ENCODE data around the gene SNX22.

- no peak for TF ChIP-seq CTCF (IDR thresholded peaks at IDR 0.05)
- no peak for TF ChIP-seq POLR2A (IDR thresholded peaks at IDR 0.05)
Observed at GRCh38 chr15:64136347-64136746, 15.2 kb upstream of the SNX22 start.

Data from esophagus squamous epithelium (tissue), 4 donors.